ENCODE measurements around the gene FBXO9.

- no peak for TF ChIP-seq POLR2AphosphoS5 (IDR thresholded peaks at IDR 0.05; ENCODE audit: low read depth, low read length)
- no peak for TF ChIP-seq ZNF274 (IDR thresholded peaks at IDR 0.05; ENCODE audit: low read depth, low read length)
- no peak for TF ChIP-seq EGR1 (IDR thresholded peaks at IDR 0.05; ENCODE audit: low read depth)
- no peak for TF ChIP-seq POLR2A (IDR thresholded peaks at IDR 0.05; ENCODE audit: borderline replicate concordance, extremely low read depth, insufficient read depth, insufficient read length)
- TF ChIP-seq YY1 (IDR thresholded peaks at IDR 0.05; ENCODE audit: extremely low read depth, insufficient replicate concordance, low read depth, low read length), result no peak
- TF ChIP-seq CTCF (IDR thresholded peaks at IDR 0.05 in 2 of 3, conservative IDR thresholded peaks at IDR 0.05 in 1 of 3; ENCODE audit: borderline replicate concordance in 1 of 3, insufficient read depth in 1 of 3, low read depth in 2 of 3, low read length in 2 of 3), result no peak
Measured at GRCh38 chr6:53107091-53107490, 41.9 kb downstream of the FBXO9 start.

Data from HCT116 (cell line).